IMR-90 (cell line): ENCODE measurements around the gene MBL2. TPM values are rescaled to one million over a fixed set of nuclear protein-coding genes. Genes with fewer than 3 reads are reported as not detected.

Experiments
- ATAC-seq: fragments of 200-7000 bp; cut with Tn5 transposase; 2 replicates; pipeline ENCODE4 v1.9.1; 2020; ENCODE audit warnings: low read depth, mild to moderate bottlenecking, moderate library complexity
- BruUV-seq: library from RNA; stranded (reverse); fragments of 400-500 nt; replicated peaks from 2 replicates; lab custom pipeline; 2021; lab: Mats Ljungman, UMichigan
- CTCF ChIA-PET: fragments of 300-600 bp; formaldehyde crosslinking; extraction: SDS; loops from one replicate; lab custom pipeline; 2021; ENCODE audit warnings: antibody characterized with exemption; lab: Yijun Ruan, JAX
- POLR2A ChIA-PET: fragments of 300-600 bp; sonication (Branson Sonifier 250); formaldehyde crosslinking; loops from one replicate; lab custom pipeline; 2022; ENCODE audit warnings: antibody characterized with exemption; ENCODE audit not compliant: unreplicated experiment; lab: Charles Lee
- DNase-seq: peaks from one replicate; pipeline ENCODE4 v3.0.0; 2013
- H2AFZ ChIP-seq: replicated peaks from 2 replicates; pipeline ENCODE3; 2013; ENCODE audit warnings: low read length, mild to moderate bottlenecking; ENCODE audit not compliant: poor library complexity
- H2AK5ac ChIP-seq: 2 replicates; pipeline ENCODE4 v1.6.1; 2013; ENCODE audit warnings: low read depth, low read length, inconsistent platforms
- H2AK9ac ChIP-seq: replicated peaks from 2 replicates; pipeline ENCODE3; 2013; ENCODE audit warnings: mild to moderate bottlenecking, low read depth, low read length, moderate library complexity; ENCODE audit not compliant: poor library complexity
- H2BK120ac ChIP-seq: 2 replicates; pipeline ENCODE4 v1.6.1; 2013; ENCODE audit warnings: low read depth, low read length, inconsistent platforms
- H2BK15ac ChIP-seq: 3 replicates; pipeline ENCODE4 v1.6.1; 2013; ENCODE audit warnings: low read depth, low read length, inconsistent platforms
- H2BK20ac ChIP-seq: 2 replicates; pipeline ENCODE4 v1.6.1; 2013; ENCODE audit warnings: low read depth, mild to moderate bottlenecking, inconsistent platforms, low read length, moderate library complexity
- H2BK5ac ChIP-seq: 2 replicates; pipeline ENCODE4 v1.6.1; 2013; ENCODE audit warnings: mild to moderate bottlenecking, low read depth, low read length, inconsistent platforms; ENCODE audit not compliant: poor library complexity, severe bottlenecking
- H3K14ac ChIP-seq: replicated peaks from 2 replicates; pipeline ENCODE4 v1.6.1; 2013; ENCODE audit warnings: low read depth, low read length, inconsistent platforms
- H3K18ac ChIP-seq: 2 replicates; pipeline ENCODE4 v1.6.1; 2013; ENCODE audit warnings: low read depth, low read length, control low read depth
- H3K23ac ChIP-seq: 2 replicates; pipeline ENCODE4 v1.6.1; 2013; ENCODE audit warnings: low read depth, low read length, inconsistent platforms
- H3K27ac ChIP-seq: 2 replicates; pipeline ENCODE4 v1.5.1; 2013; ENCODE audit warnings: mild to moderate bottlenecking, control low read depth, low read length; ENCODE audit not compliant: insufficient read depth
- H3K27me3 ChIP-seq: 2 replicates; pipeline ENCODE4 v1.6.1; 2013; ENCODE audit warnings: low read length; ENCODE audit not compliant: control insufficient read depth, insufficient read depth
- H3K36me3 ChIP-seq: 2 replicates; pipeline ENCODE4 v1.6.1; 2013; ENCODE audit warnings: low read length, mixed read lengths; ENCODE audit not compliant: control insufficient read depth, insufficient read depth
- H3K4ac ChIP-seq: 2 replicates; pipeline ENCODE4 v1.6.1; 2013; ENCODE audit warnings: low read depth, low read length, inconsistent platforms
- H3K4me1 ChIP-seq: 2 replicates; pipeline ENCODE4 v1.6.1; 2013; ENCODE audit warnings: low read length, mixed read lengths; ENCODE audit not compliant: control insufficient read depth, insufficient read depth
- H3K4me2 ChIP-seq: 2 replicates; pipeline ENCODE4 v1.6.1; 2013; ENCODE audit warnings: low read depth, mild to moderate bottlenecking, control low read depth, low read length, moderate library complexity
- H3K4me3 ChIP-seq: 2 replicates; pipeline ENCODE4 v1.5.1; 2013; ENCODE audit warnings: low read depth, mild to moderate bottlenecking, control low read depth, low read length, moderate library complexity; ENCODE audit not compliant: insufficient read depth
- H3K56ac ChIP-seq: 2 replicates; pipeline ENCODE4 v1.6.1; 2013; ENCODE audit warnings: low read length, inconsistent platforms; ENCODE audit not compliant: insufficient read depth; ENCODE audit errors: extremely low read depth
- H3K79me1 ChIP-seq, 2 experiments: 2 replicates each; pipeline ENCODE4 v1.6.1; 2013; ENCODE audit warnings: low read length in 2 of 2, inconsistent platforms in 1 of 2, low read depth in 1 of 2
- H3K9ac ChIP-seq: 2 replicates; pipeline ENCODE4 v1.6.1; 2013; ENCODE audit warnings: low read depth, low read length, control low read depth
- H3K9me1 ChIP-seq: 2 replicates; pipeline ENCODE4 v1.6.1; 2013; ENCODE audit warnings: low read length, inconsistent platforms; ENCODE audit not compliant: insufficient read depth
- H3K9me3 ChIP-seq: 2 replicates; pipeline ENCODE4 v1.6.1; 2013; ENCODE audit warnings: low read length; ENCODE audit not compliant: control insufficient read depth, insufficient read depth
- H4K20me1 ChIP-seq: 2 replicates; pipeline ENCODE4 v1.6.1; 2013; ENCODE audit warnings: low read length, inconsistent platforms; ENCODE audit not compliant: insufficient read depth
- H4K5ac ChIP-seq: 2 replicates; pipeline ENCODE4 v1.6.1; 2013; ENCODE audit warnings: mild to moderate bottlenecking, low read depth, low read length, control low read depth
- H4K8ac ChIP-seq, 2 experiments: 2 replicates each; pipeline ENCODE4 v1.6.1; 2013; ENCODE audit warnings: low read depth in 2 of 2, low read length in 2 of 2, control low read depth in 1 of 2, inconsistent platforms in 1 of 2
- H4K91ac ChIP-seq: 2 replicates; pipeline ENCODE4 v1.6.1; 2013; ENCODE audit warnings: low read depth, low read length, inconsistent platforms; ENCODE audit not compliant: insufficient read depth
- BHLHE40 ChIP-seq: fragments of 150-350 bp; IDR thresholded peaks from 2 replicates; pipeline ENCODE4 v1.6.1; 2016; ENCODE audit warnings: mild to moderate bottlenecking, low read depth, low read length
- CEBPB ChIP-seq: IDR thresholded peaks from 2 replicates; pipeline ENCODE4 v1.6.1; 2012; ENCODE audit warnings: low read depth, low read length, improper control_type of control experiment
- CHD1 ChIP-seq: IDR thresholded peaks from 2 replicates; pipeline ENCODE4 v1.6.1; 2012; ENCODE audit warnings: low read depth, low read length, improper control_type of control experiment
- CTCF ChIP-seq: conservative IDR thresholded peaks from 2 replicates; pipeline ENCODE4 v1.5.1; 2012; ENCODE audit warnings: mild to moderate bottlenecking, low read depth, low read length, improper control_type of control experiment
- MAFK ChIP-seq: IDR thresholded peaks from 2 replicates; pipeline ENCODE4 v1.6.1; 2012; ENCODE audit warnings: low read depth, low read length, improper control_type of control experiment
- MAZ ChIP-seq: IDR thresholded peaks from 2 replicates; pipeline ENCODE4 v1.6.1; 2012; ENCODE audit warnings: low read depth, mild to moderate bottlenecking, low read length, improper control_type of control experiment, moderate library complexity, borderline replicate concordance
- MXI1 ChIP-seq: IDR thresholded peaks from 2 replicates; pipeline ENCODE4 v1.6.1; 2012; ENCODE audit warnings: low read depth, mild to moderate bottlenecking, low read length, moderate library complexity, borderline replicate concordance
- POLR2A ChIP-seq: IDR thresholded peaks from 2 replicates; pipeline ENCODE4 v1.6.1; 2012; ENCODE audit warnings: mild to moderate bottlenecking, low read depth, low read length
- RCOR1 ChIP-seq: IDR thresholded peaks from 2 replicates; pipeline ENCODE4 v1.6.1; 2012; ENCODE audit warnings: mild to moderate bottlenecking, low read length, improper control_type of control experiment; ENCODE audit not compliant: insufficient replicate concordance
- RFX5 ChIP-seq: IDR thresholded peaks from 2 replicates; pipeline ENCODE4 v1.8.0; 2012; ENCODE audit warnings: low read depth, mild to moderate bottlenecking, low read length, moderate library complexity
- SMC3 ChIP-seq: fragments of 150-350 bp; IDR thresholded peaks from 2 replicates; pipeline ENCODE4 v1.6.1; 2016; ENCODE audit warnings: low read depth, mild to moderate bottlenecking, antibody characterized with exemption, low read length, moderate library complexity
- dilution Hi-C: fragments of 300-500 bp; cut with HindIII; formaldehyde crosslinking; loops from one replicate; pipeline ENCODE4 v1.14.3; 2018; ENCODE audit warnings: low sequenced_read_pairs; ENCODE audit not compliant: unreplicated experiment
- in situ Hi-C: fragments of 300-500 bp; cut with MboI; formaldehyde crosslinking; loops from 3 replicates; pipeline ENCODE4 v1.14.3; 2019; ENCODE audit warnings: low sequenced_read_pairs, inconsistent platforms, mixed read lengths
- intact Hi-C: fragments of 100-400 bp; cut with micrococcal nuclease; formaldehyde crosslinking; loops from 2 replicates; pipeline ENCODE4 v1.10.0; 2022
- polyA plus RNA-seq, 3 experiments: library from polyadenylated mRNA; depleted of rRNA; stranded (reverse); fragments of >200 nt; gene quantifications; 2 replicates each; pipeline ENCODE4 v1.2.3, GENCODE V29; 2012; ENCODE audit warnings: low replicate concordance in 1 of 3
- total RNA-seq: library from RNA; depleted of rRNA; stranded (reverse); fragments of >200 nt; gene quantifications from 2 replicates; pipeline ENCODE4 v1.2.3, GENCODE V29; 2012

MBL2 gene
- total and polyA plus RNA-seq, 2 of the 4 experiments (the other 2 are of a cell fraction), result not detected

GRCh38 chr10:52782554-52782953, 10.0 kb upstream of the MBL2 start:
- no peak overlapping the region for H4K5ac ChIP-seq
- ChIA-PET POLR2A (no interaction called here), CTCF (no interaction called here)
- no peak overlapping the region for H3K27ac ChIP-seq
- H3K79me1 ChIP-seq, result no peaks in the 10 kb centered on the region
- H4K20me1 ChIP-seq, result no peaks in the 10 kb centered on the region
- H2BK5ac ChIP-seq, result no peak overlapping the region
- H3K9me3 ChIP-seq, result no peaks in the 10 kb centered on the region
- no peaks in the 10 kb centered on the region for H3K4me1 ChIP-seq
- no peak overlapping the region for H3K14ac ChIP-seq
- no peak overlapping the region for H3K56ac ChIP-seq
- no peak overlapping the region for H4K91ac ChIP-seq
- dilution Hi-C loops (no loop called here), in situ Hi-C loops (loop anchor here (5.0 kb wide), 1 partner anchor 40 kb away; no protein-coding TSS in a partner anchor), intact Hi-C loops (no loop called here)
- no peak overlapping the region for H2BK20ac ChIP-seq
- H3K18ac ChIP-seq, result no peak overlapping the region
- H3K9ac ChIP-seq, result no peak overlapping the region
- no peak overlapping the region for H3K4me3 ChIP-seq
- H2AK9ac ChIP-seq, result no peak overlapping the region
- no peaks in the 10 kb centered on the region for H3K36me3 ChIP-seq
- ATAC-seq (no peak), DNase-seq (no peak)
- no peak overlapping the region for H2AFZ ChIP-seq
- no peak overlapping the region for H2BK120ac ChIP-seq
- H2BK15ac ChIP-seq, result no peak overlapping the region
- no peak overlapping the region for H3K4me2 ChIP-seq
- H3K23ac ChIP-seq, result no peak overlapping the region
- H3K9me1 ChIP-seq, result no peaks in the 10 kb centered on the region
- H3K4ac ChIP-seq, result no peak overlapping the region
- H3K27me3 ChIP-seq, result peaks cover 15% of the 10 kb centered on the region
- no peak overlapping the region for H4K8ac ChIP-seq
- no TSS peak for BruUV-seq
- no peak overlapping the region for H2AK5ac ChIP-seq
- TF ChIP-seq CHD1, result no peak
- no peak for TF ChIP-seq CTCF
- TF ChIP-seq CEBPB, result no peak
- TF ChIP-seq SMC3, result no peak
- no peak for TF ChIP-seq BHLHE40
- TF ChIP-seq MAFK, result no peak
- TF ChIP-seq MXI1, result no peak
- TF ChIP-seq RCOR1, result no peak
- no peak for TF ChIP-seq RFX5
- no peak for TF ChIP-seq POLR2A
- no peak for TF ChIP-seq MAZ
